Endothelial cell of umbilical vein (primary cell): ENCODE results near the gene TDRD10. TPM values are rescaled to one million over a fixed set of nuclear protein-coding genes. Genes with fewer than 3 reads are reported as not detected.

Experiments used
- BruUV-seq: library from RNA; stranded (reverse); fragments of 400-500 nt; replicated peaks from 2 replicates; lab custom pipeline; 2021; lab: Mats Ljungman, UMichigan
- CTCF ChIA-PET: fragments of 300-600, 350-600 bp; sonication (Branson Sonifier 250); formaldehyde crosslinking; loops from one replicate; lab custom pipeline; 2021; ENCODE audit warnings: antibody characterized with exemption, inconsistent platforms; lab: Charles Lee
- POLR2A ChIA-PET: fragments of 300-600, 350-600 bp; sonication (Branson Sonifier 250); formaldehyde crosslinking; loops from one replicate; lab custom pipeline; 2021; ENCODE audit warnings: antibody characterized with exemption, inconsistent platforms; lab: Charles Lee
- DNase-seq: peaks from one replicate; pipeline ENCODE4 v3.0.0-alpha.2; 2011; ENCODE audit warnings: low read depth, low spot score
- FAIRE-seq: peaks from 2 replicates; lab custom pipeline; 2011; peaks lifted over from hg19 to GRCh38; lab: Jason Lieb, UNC
- H2AFZ ChIP-seq: 2 replicates; pipeline ENCODE4 v1.6.0; 2012; ENCODE audit warnings: low read depth, low read length, control low read depth, inconsistent platforms
- H3K27ac ChIP-seq: 2 replicates; pipeline ENCODE4 v1.5.1; 2011; ENCODE audit warnings: low read depth, mild to moderate bottlenecking, control low read depth, low read length, moderate library complexity; ENCODE audit not compliant: insufficient read depth
- H3K27me3 ChIP-seq, 2 experiments: 2 replicates each; pipeline versions ENCODE4 v1.6.0 to v1.6.1; 2011; ENCODE audit warnings: low read length in 2 of 2, mixed read lengths in 1 of 2; ENCODE audit not compliant: control insufficient read depth in 2 of 2, insufficient read depth in 2 of 2
- H3K36me3 ChIP-seq, 2 experiments: 2 replicates in 1 of 2; 3 replicates in 1 of 2; pipeline ENCODE4 v1.5.1; 2011; ENCODE audit warnings: low read length in 2 of 2, mild to moderate bottlenecking in 1 of 2, moderate library complexity in 1 of 2; ENCODE audit not compliant: control insufficient read depth in 2 of 2, insufficient read depth in 2 of 2; ENCODE audit errors: extremely low read depth in 1 of 2
- H3K4me1 ChIP-seq: 3 replicates; pipeline ENCODE4 v1.5.1; 2011; ENCODE audit warnings: mild to moderate bottlenecking, low read length; ENCODE audit not compliant: control insufficient read depth, insufficient read depth; ENCODE audit errors: extremely low read depth
- H3K4me2 ChIP-seq: 2 replicates; pipeline ENCODE4 v1.6.1; 2011; ENCODE audit warnings: low read length, control low read depth, mixed read lengths; ENCODE audit not compliant: insufficient read depth
- H3K4me3 ChIP-seq, 3 experiments: fragments of 200-600 bp in 1 of 3; sonication (generic), shearing (Covaris generic) in 1 of 3; replicated peaks in 1 of 3; 2 replicates each; pipeline ENCODE4 v1.5.1; 2011 to 2016; ENCODE audit warnings: control low read depth in 3 of 3, low read length in 3 of 3, mild to moderate bottlenecking in 2 of 3, inconsistent platforms in 1 of 3, low read depth in 1 of 3, moderate library complexity in 1 of 3; ENCODE audit not compliant: insufficient read depth in 1 of 3
- H3K79me2 ChIP-seq: 2 replicates; pipeline ENCODE4 v1.6.0; 2012; ENCODE audit warnings: low read length, inconsistent platforms; ENCODE audit not compliant: control insufficient read depth, insufficient read depth
- H3K9ac ChIP-seq: replicated peaks from 2 replicates; pipeline ENCODE3; 2011; ENCODE audit warnings: low read length, control low read depth; ENCODE audit not compliant: insufficient read depth; ENCODE audit errors: extremely low read depth
- H3K9me1 ChIP-seq: replicated peaks from 3 replicates; pipeline ENCODE4 v1.6.0; 2011; ENCODE audit warnings: mild to moderate bottlenecking, low read length; ENCODE audit not compliant: control insufficient read depth, insufficient read depth; ENCODE audit errors: extremely low read depth
- H3K9me3 ChIP-seq: replicated peaks from 2 replicates; pipeline ENCODE4 v1.5.1; 2012; ENCODE audit warnings: low read length, inconsistent platforms; ENCODE audit not compliant: control insufficient read depth, insufficient read depth
- H4K20me1 ChIP-seq: replicated peaks from 2 replicates; pipeline ENCODE3; 2011; ENCODE audit warnings: mild to moderate bottlenecking, low read length; ENCODE audit not compliant: control insufficient read depth, insufficient read depth; ENCODE audit errors: extremely low read depth
- CTCF ChIP-seq, 2 donors: IDR thresholded peaks; 1 replicate in 1 of 2; 2 replicates in 1 of 2; pipeline ENCODE4 v1.5.1; 2011; ENCODE audit warnings: low read length in 2 of 2, mild to moderate bottlenecking in 2 of 2, moderate library complexity in 2 of 2, control low read depth in 1 of 2, inconsistent platforms in 1 of 2, low read depth in 1 of 2; ENCODE audit not compliant: insufficient read depth in 1 of 2; ENCODE audit errors: extremely low read depth in 1 of 2
- EZH2 ChIP-seq: IDR thresholded peaks from 2 replicates; pipeline ENCODE4 v1.6.1; 2012; ENCODE audit warnings: borderline replicate concordance, low read depth, mild to moderate bottlenecking, moderate library complexity, low read length, inconsistent platforms; ENCODE audit not compliant: severe bottlenecking
- FOS ChIP-seq: IDR thresholded peaks from 2 replicates; pipeline ENCODE4 v1.6.1; 2011; ENCODE audit warnings: mild to moderate bottlenecking, low read length, moderate library complexity, borderline replicate concordance; ENCODE audit not compliant: insufficient read depth
- GATA2 ChIP-seq: IDR thresholded peaks from 2 replicates; pipeline ENCODE4 v1.7.0; 2011; ENCODE audit warnings: low read depth, mild to moderate bottlenecking, moderate library complexity, mixed read lengths, low read length; ENCODE audit not compliant: insufficient read length, insufficient read depth
- JUN ChIP-seq: IDR thresholded peaks from 2 replicates; pipeline ENCODE4 v1.6.1; 2011; ENCODE audit warnings: borderline replicate concordance, low read depth; ENCODE audit not compliant: insufficient read length, insufficient read depth
- MYC ChIP-seq: IDR thresholded peaks from one replicate; pipeline ENCODE4 v1.6.1; 2011; ENCODE audit warnings: mild to moderate bottlenecking, low read depth, low read length
- POLR2A ChIP-seq: IDR thresholded peaks from 2 replicates; pipeline ENCODE4 v1.6.1; 2012; ENCODE audit warnings: low read depth, mild to moderate bottlenecking, control low read depth, low read length
- dilution Hi-C: fragments of 300-500 bp; cut with MboI; formaldehyde crosslinking; loops from one replicate; pipeline ENCODE4 v1.15.0; 2019; ENCODE audit warnings: low sequenced_read_pairs; ENCODE audit not compliant: extremely low pct_ligation_motif_present
- intact Hi-C: fragments of 100-400 bp; cut with micrococcal nuclease; formaldehyde crosslinking; loops from one replicate; pipeline ENCODE4 v1.10.0; 2022
- polyA plus RNA-seq, 4 experiments: library from polyadenylated mRNA; depleted of rRNA in 3 of 4; stranded (reverse) in 3 of 4; unstranded in 1 of 4; fragments of >200 nt; gene quantifications; 2 replicates each; pipeline versions ENCODE4 v1.2.1 to v1.2.3, GENCODE V29; 2011 to 2012; ENCODE audit warnings: missing spikeins in 1 of 4
- total RNA-seq: library from RNA; stranded (reverse); gene quantifications from 2 replicates; pipeline ENCODE4 v1.2.3, GENCODE V29; 2021
- TF ChIP-seq, protein P1 (sequence below): IDR thresholded peaks from 2 replicates; pipeline ENCODE4 v1.6.1; 2011; ENCODE audit not compliant: insufficient read depth, insufficient read length

The TDRD10 gene
- total and polyA plus RNA-seq, 2 donors (not counting 3 experiments of a cell fraction or from before 2014, with no cell fraction given): 6.1 to 9.1 TPM

- ChIA-PET CTCF (no interaction called here), POLR2A (no interaction called here)
- Histone ChIP-seq H3K9me1 (no peaks in the 10 kb centered on the region), H3K36me3 (no peaks in the 10 kb centered on the region), H3K4me3 (no peak overlapping the region), H3K4me2 (no peak overlapping the region), H3K4me1 (no peaks in the 10 kb centered on the region), H2AFZ (no peak overlapping the region), H4K20me1 (no peaks in the 10 kb centered on the region), H3K27me3 (peaks cover 9% of the 10 kb centered on the region in 2 experiments), H3K79me2 (no peaks in the 10 kb centered on the region), H3K9me3 (no peaks in the 10 kb centered on the region), H3K27ac (no peak overlapping the region), H3K9ac (no peak overlapping the region)
- DNase-seq: no peak
- no TSS peak for BruUV-seq
- intact Hi-C loops (no loop called here), dilution Hi-C loops (no loop called here)
- TF ChIP-seq MYC: no peak
- no peak for TF ChIP-seq GATA2
- TF ChIP-seq JUN: no peak
- no peak for TF ChIP-seq CTCF (IDR thresholded peaks at IDR 0.05; ENCODE audit: extremely low read depth in 1 of 2, insufficient read depth in 1 of 2, low read depth in 1 of 2, low read length in 2 of 2)
- no peak for TF ChIP-seq EZH2
- no peak for TF ChIP-seq POLR2A
- TF ChIP-seq, protein P1, sequence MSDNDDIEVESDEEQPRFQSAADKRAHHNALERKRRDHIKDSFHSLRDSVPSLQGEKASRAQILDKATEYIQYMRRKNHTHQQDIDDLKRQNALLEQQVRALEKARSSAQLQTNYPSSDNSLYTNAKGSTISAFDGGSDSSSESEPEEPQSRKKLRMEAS: no peak
- TF ChIP-seq FOS: no peak
- FAIRE-seq: no peak
Observed at GRCh38 chr1:154571964-154572288, 69.9 kb downstream of the TDRD10 start.
